ENCODE measurements around the gene PCGF3. TPM values are rescaled to one million over a fixed set of nuclear protein-coding genes. Genes with fewer than 3 reads are reported as not detected.
A peak's percentile ranks its signal among the peaks of the same experiment; 100 is the strongest.
"Not testable (repeated sequence)": the region's sequence is repeated elsewhere in the genome, so short reads cannot be mapped to it uniquely, and the experiment has no call there.

The PCGF3 gene
- total RNA-seq, 1 donor from 2014 or later = 21.5 TPM

DNA sequence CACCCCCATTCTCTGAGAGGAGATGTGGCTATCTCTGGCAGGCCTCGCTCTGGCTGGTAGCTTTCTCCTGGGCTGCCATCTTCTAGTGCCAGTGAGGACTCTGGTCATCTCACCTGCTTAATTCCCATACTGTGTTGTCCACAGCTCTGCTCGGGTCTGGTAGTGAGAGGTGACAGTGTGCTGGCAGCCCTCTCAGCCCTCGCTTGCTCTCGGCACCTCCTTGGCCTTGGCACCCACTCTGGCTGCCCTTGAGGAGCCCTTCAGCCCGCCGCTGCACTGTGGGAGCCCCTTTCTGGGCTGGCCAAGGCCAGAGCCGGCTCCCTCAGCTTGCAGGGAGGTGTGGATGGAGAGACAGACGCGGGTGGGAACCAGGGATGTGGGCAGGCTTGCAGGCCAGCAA is 67.6 kb downstream of the PCGF3 start:
- peak overlapping the region; percentile 75 for H3K27ac ChIP-seq (replicated peaks)
- H3K4me3 ChIP-seq = peak overlapping the region; percentile 34
- peaks cover 89% of the 10 kb centered on the region for H3K4me1 ChIP-seq
- H3K27me3 ChIP-seq (ENCODE audit: low read depth) = no peaks in the 10 kb centered on the region
- DNase-seq = no peak
- no peaks in the 10 kb centered on the region for H3K9me3 ChIP-seq (replicated peaks)
- intact Hi-C loops (cut with micrococcal nuclease) = no loop called here
- TF ChIP-seq CTCF (IDR thresholded peaks at IDR 0.05; ENCODE audit: borderline replicate concordance) = no peak
- peaks cover 58% of the 10 kb centered on the region for H3K36me3 ChIP-seq

GRCh38 chr4:774419-775092 is 68.9 kb downstream of the PCGF3 start:
- DNase-seq; H3K4me3 ChIP-seq; H3K9me3 ChIP-seq (replicated peaks); H3K27me3 ChIP-seq (ENCODE audit: low read depth); intact Hi-C loops (cut with micrococcal nuclease); H3K27ac ChIP-seq (replicated peaks): not testable (repeated sequence)
- Histone ChIP-seq H3K4me1 (peaks cover 93% of the 10 kb centered on the region), H3K36me3 (peaks cover 52% of the 10 kb centered on the region)

GRCh38 chr4:775485-775884 is 69.9 kb downstream of the PCGF3 start:
- intact Hi-C loops (cut with micrococcal nuclease); DNase-seq; H3K27ac ChIP-seq (replicated peaks); H3K4me3 ChIP-seq; H3K27me3 ChIP-seq (ENCODE audit: low read depth); H3K9me3 ChIP-seq (replicated peaks): not testable (repeated sequence)
- Histone ChIP-seq H3K4me1 (peaks cover 94% of the 10 kb centered on the region), H3K36me3 (peaks cover 50% of the 10 kb centered on the region)

GRCh38 chr4:776743-777441 is 71.3 kb downstream of the PCGF3 start:
- peaks cover 46% of the 10 kb centered on the region for H3K36me3 ChIP-seq
- peaks cover 92% of the 10 kb centered on the region for H3K4me1 ChIP-seq
- no peak for TF ChIP-seq CTCF (IDR thresholded peaks at IDR 0.05; ENCODE audit: borderline replicate concordance)
- H3K9me3 ChIP-seq (replicated peaks) = no peaks in the 10 kb centered on the region
- no peak for DNase-seq
- no peaks in the 10 kb centered on the region for H3K27me3 ChIP-seq (ENCODE audit: low read depth)
- intact Hi-C loops (cut with micrococcal nuclease) = no loop called here
- H3K27ac ChIP-seq (replicated peaks) = no peak overlapping the region
- H3K4me3 ChIP-seq = no peak overlapping the region

GRCh38 chr4:777520-778262 is 72.1 kb downstream of the PCGF3 start:
- no peak for TF ChIP-seq CTCF (IDR thresholded peaks at IDR 0.05; ENCODE audit: borderline replicate concordance)
- intact Hi-C loops (cut with micrococcal nuclease) = no loop called here
- H3K36me3 ChIP-seq = peaks cover 46% of the 10 kb centered on the region

GRCh38 chr4:779555-779954 is 73.9 kb downstream of the PCGF3 start:
- peaks cover 83% of the 10 kb centered on the region for H3K4me1 ChIP-seq
- no peak for DNase-seq

More at GRCh38 chr4:777520-778262, 72.1 kb downstream of the PCGF3 start:
- DNase-seq = no peak
- Histone ChIP-seq H3K27ac (replicated peaks) (no peak overlapping the region), H3K4me3 (no peak overlapping the region), H3K27me3 (ENCODE audit: low read depth) (no peaks in the 10 kb centered on the region), H3K9me3 (replicated peaks) (no peaks in the 10 kb centered on the region), H3K4me1 (peaks cover 90% of the 10 kb centered on the region)

GRCh38 chr4:780255-780654 is 74.6 kb downstream of the PCGF3 start:
- Histone ChIP-seq H3K36me3 (peaks cover 36% of the 10 kb centered on the region), H3K27ac (replicated peaks) (peak overlapping the region; percentile 95), H3K27me3 (ENCODE audit: low read depth) (peaks cover 11% of the 10 kb centered on the region), H3K4me1 (peaks cover 80% of the 10 kb centered on the region), H3K4me3 (peak overlapping the region; percentile 93)
- DNase-seq; intact Hi-C loops (cut with micrococcal nuclease); H3K9me3 ChIP-seq (replicated peaks): not testable (repeated sequence)

More at GRCh38 chr4:779555-779954, 73.9 kb downstream of the PCGF3 start:
- peaks cover 42% of the 10 kb centered on the region for H3K36me3 ChIP-seq
- H3K27ac ChIP-seq (replicated peaks) = no peak overlapping the region
- peak overlapping the region; percentile 93 for H3K4me3 ChIP-seq
- no peaks in the 10 kb centered on the region for H3K9me3 ChIP-seq (replicated peaks)
- intact Hi-C loops (cut with micrococcal nuclease) = no loop called here
- peaks cover 4% of the 10 kb centered on the region for H3K27me3 ChIP-seq (ENCODE audit: low read depth)
- no peak for TF ChIP-seq CTCF (IDR thresholded peaks at IDR 0.05; ENCODE audit: borderline replicate concordance)

Data from left ventricle myocardium inferior (tissue), 1 donor.